ENCODE measurements around the gene SSC4D.

DNA sequence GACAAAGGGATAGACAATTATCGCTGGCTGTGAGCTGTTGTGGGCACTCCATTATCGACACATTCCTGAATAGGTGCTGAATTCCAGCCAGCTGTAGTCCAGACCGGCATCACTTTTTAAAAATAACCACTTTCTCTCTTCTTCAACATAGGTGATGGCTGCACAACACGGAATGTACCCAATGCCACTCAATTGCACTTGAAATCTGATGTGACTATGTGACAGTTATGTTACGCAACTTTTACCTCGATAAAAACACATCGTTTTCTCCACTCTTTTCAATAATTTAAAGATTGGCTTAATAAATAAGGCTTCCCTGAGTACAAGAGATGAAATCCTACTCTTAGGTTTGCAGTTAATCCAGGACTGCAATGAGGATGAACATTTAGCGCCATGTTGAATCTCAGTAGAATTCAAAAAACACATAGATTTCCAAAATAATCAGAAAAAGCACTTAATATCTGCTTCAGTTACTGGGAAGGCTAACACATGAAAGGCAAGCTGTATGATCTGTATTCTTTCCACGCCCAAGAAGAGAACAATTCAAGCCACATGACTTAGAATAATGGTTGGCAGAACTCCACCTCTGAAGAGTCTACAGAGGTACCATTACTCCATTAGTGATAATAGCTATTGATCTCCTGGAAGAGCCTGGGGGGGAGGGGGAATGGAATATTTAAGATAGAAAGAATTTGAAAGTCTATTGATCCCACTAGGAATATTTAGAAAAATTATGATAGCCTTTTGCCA is 54.3 kb downstream of the SSC4D start:
- no peak for TF ChIP-seq POLR2A (IDR thresholded peaks at IDR 0.05)
- no peak for TF ChIP-seq CTCF (IDR thresholded peaks at IDR 0.05)

All from vagina (tissue), 2 donors.